G401 (cell line): Measurements from ENCODE around the gene MEN1. TPM values are rescaled to one million over a fixed set of nuclear protein-coding genes. Genes with fewer than 3 reads are reported as not detected.
"Not testable (repeated sequence)": the region's sequence is repeated elsewhere in the genome, so short reads cannot be mapped to it uniquely, and the experiment has no call there.

ENCODE experiments used
- DNase-seq: peaks from one replicate; pipeline ENCODE4 v3.0.0-alpha.2; 2015; ENCODE audit warnings: low spot score
- in situ Hi-C: cut with HindIII; loops from 2 replicates; pipeline ENCODE4 v1.10.0; 2016; ENCODE audit warnings: low sequenced_read_pairs, mixed read lengths
- total RNA-seq: library from RNA; depleted of rRNA; stranded (reverse); fragments of >200 nt; shearing (Covaris generic); gene quantifications from 2 replicates; pipeline ENCODE4 v1.2.3, GENCODE V29; 2014

MEN1 gene
- total RNA-seq, 1 experiment from 2014 or later: 13.9 TPM

GRCh38 chr11:64848826-64849597 lies 38.7 kb upstream of the MEN1 start:
- in situ Hi-C loops: loop anchor here (5.0 kb wide), 1 partner anchor 43 kb away; no protein-coding TSS in a partner anchor
- DNase-seq: peak; percentile 52

- no peak for DNase-seq
- in situ Hi-C loops: loop anchor here (5.0 kb wide), 1 partner anchor 44 kb away; no protein-coding TSS in a partner anchor
These were observed 38.0 kb upstream of the MEN1 start for GRCh38 chr11:64848214-64848825.

GRCh38 chr11:64846998-64847666 lies 36.8 kb upstream of the MEN1 start:
- in situ Hi-C loops: loop anchor here (5.0 kb wide), 1 partner anchor 45 kb away; no protein-coding TSS in a partner anchor
- DNase-seq: peak; percentile 97

- DNase-seq: not testable (repeated sequence)
- in situ Hi-C loops: loop anchor here (5.0 kb wide), 1 partner anchor 47 kb away; no protein-coding TSS in a partner anchor
These were observed 35.4 kb upstream of the MEN1 start for GRCh38 chr11:64845776-64846129.

- DNase-seq: no peak
- in situ Hi-C loops: loop anchor here (5.0 kb wide), 1 partner anchor 47 kb away; no protein-coding TSS in a partner anchor
These were observed 34.9 kb upstream of the MEN1 start for GRCh38 chr11:64845129-64845775.

GRCh38 chr11:64844330-64845128 lies 34.2 kb upstream of the MEN1 start, which contains the start of gene CDC42BPG:
Gene CDC42BPG, minus strand, starts transcription at chr11:64844653. Its CDS starts 84 bp downstream, at chr11:64844569.
- in situ Hi-C loops: loop anchor here (5.0 kb wide), 1 partner anchor 48 kb away; no protein-coding TSS in a partner anchor

GRCh38 chr11:64843686-64844329 lies 33.5 kb upstream of the MEN1 start:
- in situ Hi-C loops: no loop called here
- DNase-seq: peak; percentile 60

More at GRCh38 chr11:64844330-64845128, 34.2 kb upstream of the MEN1 start, which contains the start of gene CDC42BPG:
- peak; percentile 63 for DNase-seq

- in situ Hi-C loops: no loop called here
- no peak for DNase-seq
These were observed 32.7 kb upstream of the MEN1 start for GRCh38 chr11:64842851-64843685.

GRCh38 chr11:64842366-64842759 lies 32.0 kb upstream of the MEN1 start:
- in situ Hi-C loops: no loop called here
- DNase-seq: no peak

GRCh38 chr11:64841592-64842365 lies 31.4 kb upstream of the MEN1 start:
- DNase-seq: no peak
- in situ Hi-C loops: no loop called here

- no peak for DNase-seq
- in situ Hi-C loops: no loop called here
These were observed 29.8 kb upstream of the MEN1 start for GRCh38 chr11:64839887-64840782.

- DNase-seq: no peak
- in situ Hi-C loops: no loop called here
These were observed 29.0 kb upstream of the MEN1 start for GRCh38 chr11:64839335-64839734.

GRCh38 chr11:64838600-64839334 lies 28.4 kb upstream of the MEN1 start:
- no peak for DNase-seq
- in situ Hi-C loops: no loop called here

GRCh38 chr11:64837887-64838351 lies 27.6 kb upstream of the MEN1 start:
- no peak for DNase-seq
- in situ Hi-C loops: no loop called here
